ENCODE measurements around the gene GOT2. TPM values are rescaled to one million over a fixed set of nuclear protein-coding genes. Genes with fewer than 3 reads are reported as not detected.

Gene GOT2
- total RNA-seq (2021; fragmentation: NEBNext Ultra II Directional; extraction: Animal tissue kit (Norgen Biotek cat#: 25700)) (218 and 223 TPM in 2 replicates), polyA plus RNA-seq (2011; rRNA removed) (62.9 and 69.2 TPM in 2 replicates), polyA minus RNA-seq (2011; rRNA and poly(A)+ RNA removed) (95.2 and 112 TPM in 2 replicates)
- 71.8 TPM for polyA plus RNA-seq (2011; cell fraction: cytosol; rRNA removed)
- polyA plus RNA-seq (2011; cell fraction: nucleus; rRNA removed): 75.4 TPM
- polyA plus RNA-seq (2012, experiment 1 of 2): 163 to 178 TPM (median 171 TPM) in 4 replicates
- polyA plus RNA-seq (2012, experiment 2 of 2): 179 TPM
- polyA plus RNA-seq (2013, experiment 1 of 2): 135 TPM
- polyA plus RNA-seq (2013, experiment 2 of 2): 128 TPM
- 169 TPM for polyA minus RNA-seq (2011; cell fraction: cytosol; rRNA and poly(A)+ RNA removed)
- 60.1 TPM for polyA minus RNA-seq (2011; cell fraction: nucleus; rRNA and poly(A)+ RNA removed)
- long read RNA-seq, experiment 1, transcript GOT2-201 (10 exons, 2,462 nt): major isoform, 200 of 521 reads
- long read RNA-seq, experiment 1, partial matches to known transcripts: 191 of 521 reads
- long read RNA-seq, experiment 1, other reads (novel, unspliced or antisense): 128 of 521 reads
- long read RNA-seq, experiment 2, partial matches to known transcripts: 165 of 166 reads
- long read RNA-seq, experiment 2, other reads (novel, unspliced or antisense): 0 of 166 reads

GRCh38 chr16:58733671-58734458 is at the start of gene GOT2:
GOT2 (minus strand) TSS chr16:58734316; CDS start chr16:58734228, 88 bp downstream.
- POLR2A ChIA-PET (ENCODE audit: partially characterized antibody): interaction anchor here (0.6 to 1.4 kb wide), 6 partner anchors 10 to 397 kb away, joined by 3 to 4 read pairs (median 3); partner anchors contain the start of gene SLC38A7
- H3K27ac ChIP-seq (ENCODE audit: low read depth, low read length): peak within 1 kb of the TSS; percentile 61; the same call in 1 of the 2 replicates
- no peak within 1 kb of the TSS for H2BK12ac ChIP-seq (ENCODE audit: low read depth, low read length)
- H4K8ac ChIP-seq (ENCODE audit: extremely low read depth, insufficient read depth, low read length): peak within 1 kb of the TSS; percentile 96
- H4K20me1 ChIP-seq (replicated peaks in 1 of 2; ENCODE audit: control insufficient read depth in 1 of 2, insufficient read depth in 2 of 2, low read length in 2 of 2): peaks cover 3 to 5% of the 10 kb centered on the region in 2 experiments
- H2AFZ ChIP-seq (ENCODE audit: low read length): 0 out of 2 replicates have a peak within 1 kb of the TSS, but pooled peaks have one; percentile 84
- no peak within 1 kb of the TSS for H3K4ac ChIP-seq (replicated peaks; ENCODE audit: insufficient read length, low read depth, low read length)
- H3K4me2 ChIP-seq (ENCODE audit: insufficient read depth in 1 of 2, low read depth in 2 of 2, low read length in 2 of 2): peak within 1 kb of the TSS; percentile 90 to 99
- peaks cover 6% of the 10 kb centered on the region for H3K23me2 ChIP-seq (ENCODE audit: low read depth, low read length)
- H3K9me3 ChIP-seq (ENCODE audit: insufficient read depth in 2 of 2, low read depth in 1 of 2, low read length in 1 of 2): no peaks in the 10 kb centered on the region
- H4K5ac ChIP-seq (ENCODE audit: insufficient read length, low read depth, low read length): peak within 1 kb of the TSS; percentile 59
- no peak within 1 kb of the TSS for H3K14ac ChIP-seq (ENCODE audit: insufficient read length)
- no peak within 1 kb of the TSS for H2BK20ac ChIP-seq (ENCODE audit: low read length)
- H3K79me2 ChIP-seq (ENCODE audit: control insufficient read depth in 1 of 2, insufficient read depth in 2 of 2, low read length in 2 of 2): peaks cover 4 to 46% of the 10 kb centered on the region in 2 experiments
- H3K27me3 ChIP-seq (replicated peaks in 1 of 4; ENCODE audit: control insufficient read depth in 3 of 4, extremely low read depth in 1 of 4, insufficient read depth in 3 of 4, low read length in 3 of 4): no peaks in the 10 kb centered on the region
- peak within 1 kb of the TSS; percentile 82 for H2BK5ac ChIP-seq (ENCODE audit: low read depth, low read length)
- WGBS, 2 experiments (ENCODE audit: extremely low coverage in 1 of 2, insufficient coverage in 1 of 2, insufficient read length in 1 of 2, insufficient replicate concordance in 2 of 2, low coverage in 1 of 2, low lambda C conversion rate in 2 of 2, missing lambda C conversion rate in 1 of 2): 3% methylated on average over 56 of the region's 68 CpGs; no CpG with 5 or more reads in 1 of the 2 experiments
- FAIRE-seq: no peak
- peak; percentile 60 to 93 for DNase-seq (ENCODE audit: low read depth in 1 of 2, low spot score in 2 of 2)
- H3K79me1 ChIP-seq (ENCODE audit: low read depth, low read length): peaks cover 2% of the 10 kb centered on the region; the same call in 1 of the 2 replicates
- peak within 1 kb of the TSS; percentile 13; the same call in 1 of the 2 replicates for H2BK15ac ChIP-seq (ENCODE audit: low read length)
- CTCF ChIA-PET (ENCODE audit: partially characterized antibody): interaction anchor here (0.7 to 2.4 kb wide), 7 partner anchors 10 to 73 kb away, joined by 3 to 9 read pairs (median 4); no protein-coding TSS in a partner anchor
- no peak within 1 kb of the TSS for H2AK5ac ChIP-seq (ENCODE audit: low read depth, low read length)
- peak within 1 kb of the TSS; percentile 64 to 90 (median 89) for H3K4me3 ChIP-seq (ENCODE audit: extremely low read depth in 1 of 4, insufficient read depth in 2 of 4, low read depth in 3 of 4, low read length in 4 of 4)
- H3K23ac ChIP-seq (ENCODE audit: insufficient read length): no peak within 1 kb of the TSS
- H3K56ac ChIP-seq (replicated peaks; ENCODE audit: insufficient read length, low read depth, low read length): peak within 1 kb of the TSS; percentile 80
- no peak within 1 kb of the TSS for H2BK120ac ChIP-seq (replicated peaks; ENCODE audit: low read depth, low read length)
- peaks cover 0 to 13% (median 0%) of the 10 kb centered on the region in 4 experiments; a peak in 1 of 8 replicates for H3K36me3 ChIP-seq (ENCODE audit: control insufficient read depth in 2 of 4, insufficient read depth in 4 of 4, low read length in 3 of 4)
- peak within 1 kb of the TSS; percentile 69 to 84 (median 81) for H3K9ac ChIP-seq (replicated peaks in 1 of 4; ENCODE audit: extremely low read depth in 1 of 4, low read depth in 3 of 4, low read length in 3 of 4)
- peak within 1 kb of the TSS; percentile 77 for H4K91ac ChIP-seq (replicated peaks; ENCODE audit: insufficient read length, low read length)
- peak within 1 kb of the TSS; percentile 39 for H3K18ac ChIP-seq (ENCODE audit: extremely low read depth, low read length)
- peaks cover 0 to 8% (median 2%) of the 10 kb centered on the region in 4 experiments; a peak in 3 of 7 replicates for H3K4me1 ChIP-seq (replicated peaks in 1 of 4; ENCODE audit: control insufficient read depth in 3 of 4, insufficient read depth in 4 of 4, low read length in 3 of 4)
- no peak for TF ChIP-seq GTF2F1 (IDR thresholded peaks at IDR 0.05; ENCODE audit: borderline replicate concordance, low read depth, low read length)
- TF ChIP-seq RAD21 (IDR thresholded peaks at IDR 0.05 in 1 of 2, conservative IDR thresholded peaks at IDR 0.05 in 1 of 2; ENCODE audit: low read depth in 2 of 2, low read length in 2 of 2): peak; percentile 14 to 28; a peak in 2 of 4 replicates
- no peak for TF ChIP-seq CBX8 (IDR thresholded peaks at IDR 0.05; ENCODE audit: borderline replicate concordance, low read depth, low read length)
- no peak for TF ChIP-seq KDM1A (IDR thresholded peaks at IDR 0.05; ENCODE audit: borderline replicate concordance, low read length)
- no peak for TF ChIP-seq SIX5 (IDR thresholded peaks at IDR 0.05; ENCODE audit: low read depth, low read length)
- no peak for TF ChIP-seq CTBP2 (IDR thresholded peaks at IDR 0.05; ENCODE audit: borderline replicate concordance, insufficient read depth, insufficient read length, low read length)
- no peak for TF ChIP-seq NANOG (IDR thresholded peaks at IDR 0.05; ENCODE audit: insufficient read depth, low read depth, low read length, poor library complexity, severe bottlenecking)
